Measurements from ENCODE around the gene TOMM70. TPM values are rescaled to one million over a fixed set of nuclear protein-coding genes. Genes with fewer than 3 reads are reported as not detected.

TOMM70 gene
- polyA plus RNA-seq, 1 donor (not counting 4 experiments of a cell fraction or from before 2014, with no cell fraction given): 40.8 TPM

GRCh38 chr3:100416863-100417262, 16.0 kb upstream of the TOMM70 start:
- Histone ChIP-seq H2AFZ (ENCODE audit: control insufficient read depth, low read length) (no peak overlapping the region), H4K20me1 (ENCODE audit: control insufficient read depth, extremely low read depth, insufficient read depth, low read length) (no peaks in the 10 kb centered on the region), H3K9me3 (ENCODE audit: control insufficient read depth, low read depth, low read length) (no peaks in the 10 kb centered on the region), H3K36me3 (ENCODE audit: control insufficient read depth in 2 of 2, extremely low read depth in 1 of 2, insufficient read depth in 2 of 2, low read length in 2 of 2) (no peaks in the 10 kb centered on the region), H3K27me3 (ENCODE audit: control insufficient read depth, extremely low read depth, insufficient read depth, low read length) (no peaks in the 10 kb centered on the region), H3K9me1 (ENCODE audit: control insufficient read depth, extremely low read depth, insufficient read depth, low read length) (no peaks in the 10 kb centered on the region), H3K4me1 (ENCODE audit: control insufficient read depth, extremely low read depth, insufficient read depth, low read length) (no peaks in the 10 kb centered on the region), H3K4me3 (ENCODE audit: control insufficient read depth in 2 of 3, extremely low read depth in 1 of 3, insufficient read depth in 2 of 3, low read depth in 1 of 3, low read length in 3 of 3) (no peak overlapping the region), H3K9ac (ENCODE audit: control insufficient read depth, extremely low read depth, insufficient read depth, low read length) (no peak overlapping the region), H3K4me2 (ENCODE audit: control insufficient read depth, extremely low read depth, insufficient read depth, low read depth, low read length) (no peak overlapping the region), H3K79me2 (ENCODE audit: control insufficient read depth, insufficient read depth, low read length) (no peaks in the 10 kb centered on the region), H3K27ac (ENCODE audit: control insufficient read depth, insufficient read depth, low read length) (no peak overlapping the region)
- dilution Hi-C loops (cut with MboI; ENCODE audit: extremely low pct_ligation_motif_present, low sequenced_read_pairs): no loop called here
- TF ChIP-seq EZH2 (IDR thresholded peaks at IDR 0.05; ENCODE audit: low read length): no peak
- TF ChIP-seq CTCF (optimal IDR thresholded peaks at IDR 0.05 in 1 of 3, IDR thresholded peaks at IDR 0.05 in 1 of 3, conservative IDR thresholded peaks at IDR 0.05 in 1 of 3; ENCODE audit: extremely low read depth in 1 of 3, insufficient read depth in 2 of 3, low read length in 3 of 3): no peak
- DNase-seq (ENCODE audit: low read depth, low spot score) (no peak), FAIRE-seq (peak; percentile 55)

- dilution Hi-C loops (cut with MboI; ENCODE audit: extremely low pct_ligation_motif_present, low sequenced_read_pairs): no loop called here
- TF ChIP-seq CTCF (optimal IDR thresholded peaks at IDR 0.05 in 1 of 3, IDR thresholded peaks at IDR 0.05 in 1 of 3, conservative IDR thresholded peaks at IDR 0.05 in 1 of 3; ENCODE audit: extremely low read depth in 1 of 3, insufficient read depth in 2 of 3, low read length in 3 of 3) (no peak), EZH2 (IDR thresholded peaks at IDR 0.05; ENCODE audit: low read length) (no peak)
Observed at GRCh38 chr3:100416176-100416575, 15.3 kb upstream of the TOMM70 start.

More at GRCh38 chr3:100416176-100416575, 15.3 kb upstream of the TOMM70 start:
- Histone ChIP-seq H3K36me3 (ENCODE audit: control insufficient read depth in 2 of 2, extremely low read depth in 1 of 2, insufficient read depth in 2 of 2, low read length in 2 of 2) (no peaks in the 10 kb centered on the region), H3K4me3 (ENCODE audit: control insufficient read depth in 2 of 3, extremely low read depth in 1 of 3, insufficient read depth in 2 of 3, low read depth in 1 of 3, low read length in 3 of 3) (no peak overlapping the region), H3K9me3 (ENCODE audit: control insufficient read depth, low read depth, low read length) (no peaks in the 10 kb centered on the region), H3K79me2 (ENCODE audit: control insufficient read depth, insufficient read depth, low read length) (no peaks in the 10 kb centered on the region), H3K27me3 (ENCODE audit: control insufficient read depth, extremely low read depth, insufficient read depth, low read length) (no peaks in the 10 kb centered on the region), H4K20me1 (ENCODE audit: control insufficient read depth, extremely low read depth, insufficient read depth, low read length) (no peaks in the 10 kb centered on the region), H3K9ac (ENCODE audit: control insufficient read depth, extremely low read depth, insufficient read depth, low read length) (no peak overlapping the region), H3K27ac (ENCODE audit: control insufficient read depth, insufficient read depth, low read length) (no peak overlapping the region), H3K4me2 (ENCODE audit: control insufficient read depth, extremely low read depth, insufficient read depth, low read depth, low read length) (no peak overlapping the region), H3K4me1 (ENCODE audit: control insufficient read depth, extremely low read depth, insufficient read depth, low read length) (peaks cover 3% of the 10 kb centered on the region), H3K9me1 (ENCODE audit: control insufficient read depth, extremely low read depth, insufficient read depth, low read length) (no peaks in the 10 kb centered on the region), H2AFZ (ENCODE audit: control insufficient read depth, low read length) (no peak overlapping the region)
- DNase-seq (ENCODE audit: low read depth, low spot score) (no peak), FAIRE-seq (no peak)
